ENCODE data around the gene SFMBT1.

SFMBT1 gene

GRCh38 chr3:52880474-52880873 lies 165.4 kb downstream of the SFMBT1 start:
- no peak overlapping the region for H3K4me2 ChIP-seq (ENCODE audit: low read length)
- no peak overlapping the region for H3K27ac ChIP-seq (ENCODE audit: low read depth, low read length)
- H3K9me2 ChIP-seq (replicated peaks; ENCODE audit: control insufficient read depth, low read length): no peaks in the 10 kb centered on the region
- H4K20me1 ChIP-seq (ENCODE audit: control insufficient read depth, insufficient read depth, low read depth, low read length): no peaks in the 10 kb centered on the region
- no peaks in the 10 kb centered on the region for H3K9me3 ChIP-seq (ENCODE audit: control insufficient read depth, insufficient read depth, low read length)
- no peaks in the 10 kb centered on the region for H3K27me3 ChIP-seq (ENCODE audit: control insufficient read depth, low read length)
- no peaks in the 10 kb centered on the region for H3K4me1 ChIP-seq (ENCODE audit: control insufficient read depth, low read length)
- peaks cover 2% of the 10 kb centered on the region; the same call in 1 of the 2 replicates for H3K79me2 ChIP-seq (ENCODE audit: control insufficient read depth, low read length)
- no peak for TF ChIP-seq EZH2phosphoT487 (IDR thresholded peaks at IDR 0.05; ENCODE audit: borderline replicate concordance, low read length)
- no peak for TF ChIP-seq CTCF (IDR thresholded peaks at IDR 0.05; ENCODE audit: low read depth, low read length, poor library complexity, severe bottlenecking)
- no peaks in the 10 kb centered on the region for H3F3A ChIP-seq (ENCODE audit: control insufficient read depth, insufficient read depth)
- peaks cover 10% of the 10 kb centered on the region for H3K36me3 ChIP-seq (ENCODE audit: control insufficient read depth, low read length)
- H3K4me3 ChIP-seq (ENCODE audit: low read length): no peak overlapping the region

GRCh38 chr3:52880047-52880446 lies 165.8 kb downstream of the SFMBT1 start:
- TF ChIP-seq CTCF (IDR thresholded peaks at IDR 0.05; ENCODE audit: low read depth, low read length, poor library complexity, severe bottlenecking): no peak
- no peak for TF ChIP-seq EZH2phosphoT487 (IDR thresholded peaks at IDR 0.05; ENCODE audit: borderline replicate concordance, low read length)
- H3K79me2 ChIP-seq (ENCODE audit: control insufficient read depth, low read length): peaks cover 2% of the 10 kb centered on the region; the same call in 1 of the 2 replicates
- no peaks in the 10 kb centered on the region for H4K20me1 ChIP-seq (ENCODE audit: control insufficient read depth, insufficient read depth, low read depth, low read length)
- H3K27ac ChIP-seq (ENCODE audit: low read depth, low read length): no peak overlapping the region
- no peaks in the 10 kb centered on the region for H3K4me1 ChIP-seq (ENCODE audit: control insufficient read depth, low read length)
- no peak overlapping the region for H3K4me3 ChIP-seq (ENCODE audit: low read length)
- H3K9me2 ChIP-seq (replicated peaks; ENCODE audit: control insufficient read depth, low read length): no peaks in the 10 kb centered on the region
- H3K27me3 ChIP-seq (ENCODE audit: control insufficient read depth, low read length): no peaks in the 10 kb centered on the region
- H3K4me2 ChIP-seq (ENCODE audit: low read length): no peak overlapping the region
- H3K9me3 ChIP-seq (ENCODE audit: control insufficient read depth, insufficient read depth, low read length): no peaks in the 10 kb centered on the region
- no peaks in the 10 kb centered on the region for H3F3A ChIP-seq (ENCODE audit: control insufficient read depth, insufficient read depth)
- H3K36me3 ChIP-seq (ENCODE audit: control insufficient read depth, low read length): peaks cover 5% of the 10 kb centered on the region

- no peaks in the 10 kb centered on the region for H4K20me1 ChIP-seq (ENCODE audit: control insufficient read depth, insufficient read depth, low read depth, low read length)
- H3K4me3 ChIP-seq (ENCODE audit: low read length): no peak overlapping the region
- peaks cover under 1% of the 10 kb centered on the region; the same call in 1 of the 2 replicates for H3K36me3 ChIP-seq (ENCODE audit: control insufficient read depth, low read length)
- TF ChIP-seq CTCF (IDR thresholded peaks at IDR 0.05; ENCODE audit: low read depth, low read length, poor library complexity, severe bottlenecking) (no peak), EZH2phosphoT487 (IDR thresholded peaks at IDR 0.05; ENCODE audit: borderline replicate concordance, low read length) (no peak)
- H3K9me2 ChIP-seq (replicated peaks; ENCODE audit: control insufficient read depth, low read length): no peaks in the 10 kb centered on the region
- H3K79me2 ChIP-seq (ENCODE audit: control insufficient read depth, low read length): peaks cover 2% of the 10 kb centered on the region; the same call in 1 of the 2 replicates
- H3F3A ChIP-seq (ENCODE audit: control insufficient read depth, insufficient read depth): no peaks in the 10 kb centered on the region
- no peaks in the 10 kb centered on the region for H3K9me3 ChIP-seq (ENCODE audit: control insufficient read depth, insufficient read depth, low read length)
- H3K27me3 ChIP-seq (ENCODE audit: control insufficient read depth, low read length): no peaks in the 10 kb centered on the region
- no peak overlapping the region for H3K4me2 ChIP-seq (ENCODE audit: low read length)
- no peak overlapping the region for H3K27ac ChIP-seq (ENCODE audit: low read depth, low read length)
- H3K4me1 ChIP-seq (ENCODE audit: control insufficient read depth, low read length): no peaks in the 10 kb centered on the region
These were observed 166.3 kb downstream of the SFMBT1 start for GRCh38 chr3:52879581-52879980.
